ENCODE results near the gene NEDD4L. TPM values are rescaled to one million over a fixed set of nuclear protein-coding genes. Genes with fewer than 3 reads are reported as not detected.

Gene NEDD4L
- total RNA-seq, 4 donors from 2014 or later, result 44.0 to 104 (median 59.6) TPM

DNA sequence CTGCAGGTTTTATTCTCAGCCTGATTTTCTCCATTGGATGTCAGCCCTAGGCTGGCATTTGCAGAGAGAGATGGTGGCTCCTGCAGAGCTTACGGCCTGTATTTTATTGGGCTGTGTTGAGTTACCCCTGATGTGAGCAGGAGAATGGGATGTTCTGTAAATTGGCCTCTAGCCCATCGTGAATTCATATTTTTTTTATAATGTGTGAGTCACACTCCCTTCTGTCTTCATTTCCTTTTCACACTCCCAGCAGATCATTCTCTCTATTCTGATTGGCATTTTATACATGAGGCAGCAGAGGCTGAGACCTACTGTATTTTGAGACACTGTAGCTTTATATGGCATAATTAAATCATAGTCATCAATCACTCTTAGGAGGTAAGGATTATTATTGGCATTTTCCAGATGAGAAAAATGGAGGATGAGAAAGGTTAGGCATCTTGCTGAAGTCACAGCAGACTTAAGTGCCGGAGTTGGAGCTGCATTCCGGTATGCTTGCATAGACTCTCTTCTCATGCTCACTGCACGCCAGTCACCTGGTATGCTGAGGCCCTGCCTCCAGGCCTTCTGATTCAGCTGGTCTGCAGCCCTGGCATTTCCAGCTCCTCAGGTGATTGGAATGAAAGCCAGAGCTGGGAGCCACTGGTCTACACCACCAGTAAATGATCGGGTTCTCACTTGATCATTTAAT, 142.4 kb downstream of the NEDD4L start:
- no peak for DNase-seq (ENCODE audit: low spot score in 2 of 2)
- H3K4me1 ChIP-seq, result peaks cover 8% of the 10 kb centered on the region
- no peak overlapping the region for H3K27ac ChIP-seq

DNA sequence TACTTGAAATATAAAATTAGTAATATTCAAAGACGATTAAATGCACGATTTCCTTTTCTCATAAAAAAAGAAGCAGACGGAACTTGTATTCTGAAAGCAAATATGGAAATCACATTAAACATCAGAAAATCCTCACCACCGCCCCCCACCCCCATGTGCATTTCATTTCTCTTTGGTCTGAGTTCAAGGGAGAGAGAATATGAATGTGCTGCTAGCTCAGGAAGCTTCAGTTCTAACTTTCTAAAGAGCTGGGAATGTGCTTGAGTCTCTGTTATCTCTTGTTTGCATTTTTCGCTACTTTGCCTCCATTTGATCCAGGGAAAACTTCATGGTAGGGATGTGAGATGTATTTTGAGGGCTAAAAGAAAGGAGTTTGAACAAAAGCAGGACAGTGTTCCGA, 143.6 kb downstream of the NEDD4L start:
- Histone ChIP-seq H3K27me3 (no peaks in the 10 kb centered on the region), H3K36me3 (no peaks in the 10 kb centered on the region), H3K4me3 (no peak overlapping the region), H3K9me3 (no peaks in the 10 kb centered on the region), H3K4me1 (peaks cover 8% of the 10 kb centered on the region), H3K27ac (no peak overlapping the region)
- TF ChIP-seq, protein P1, sequence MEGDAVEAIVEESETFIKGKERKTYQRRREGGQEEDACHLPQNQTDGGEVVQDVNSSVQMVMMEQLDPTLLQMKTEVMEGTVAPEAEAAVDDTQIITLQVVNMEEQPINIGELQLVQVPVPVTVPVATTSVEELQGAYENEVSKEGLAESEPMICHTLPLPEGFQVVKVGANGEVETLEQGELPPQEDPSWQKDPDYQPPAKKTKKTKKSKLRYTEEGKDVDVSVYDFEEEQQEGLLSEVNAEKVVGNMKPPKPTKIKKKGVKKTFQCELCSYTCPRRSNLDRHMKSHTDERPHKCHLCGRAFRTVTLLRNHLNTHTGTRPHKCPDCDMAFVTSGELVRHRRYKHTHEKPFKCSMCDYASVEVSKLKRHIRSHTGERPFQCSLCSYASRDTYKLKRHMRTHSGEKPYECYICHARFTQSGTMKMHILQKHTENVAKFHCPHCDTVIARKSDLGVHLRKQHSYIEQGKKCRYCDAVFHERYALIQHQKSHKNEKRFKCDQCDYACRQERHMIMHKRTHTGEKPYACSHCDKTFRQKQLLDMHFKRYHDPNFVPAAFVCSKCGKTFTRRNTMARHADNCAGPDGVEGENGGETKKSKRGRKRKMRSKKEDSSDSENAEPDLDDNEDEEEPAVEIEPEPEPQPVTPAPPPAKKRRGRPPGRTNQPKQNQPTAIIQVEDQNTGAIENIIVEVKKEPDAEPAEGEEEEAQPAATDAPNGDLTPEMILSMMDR (IDR thresholded peaks at IDR 0.05), result no peak
- TF ChIP-seq POLR2A (IDR thresholded peaks at IDR 0.05) (no peak), POLR2AphosphoS5 (IDR thresholded peaks at IDR 0.05) (no peak), EP300 (IDR thresholded peaks at IDR 0.05) (no peak)
- DNase-seq (ENCODE audit: low spot score in 2 of 2), result no peak
- 86% methylated on average over 6 of the region's 6 CpGs for WGBS

More for the DNA sequence above, 142.4 kb downstream of the NEDD4L start:
- Histone ChIP-seq H3K36me3 (no peaks in the 10 kb centered on the region), H3K9me3 (no peaks in the 10 kb centered on the region), H3K27me3 (no peaks in the 10 kb centered on the region), H3K4me3 (no peak overlapping the region)
- WGBS, result 52% methylated on average over 6 of the region's 6 CpGs
- no peak for TF ChIP-seq POLR2AphosphoS5 (IDR thresholded peaks at IDR 0.05)

DNA sequence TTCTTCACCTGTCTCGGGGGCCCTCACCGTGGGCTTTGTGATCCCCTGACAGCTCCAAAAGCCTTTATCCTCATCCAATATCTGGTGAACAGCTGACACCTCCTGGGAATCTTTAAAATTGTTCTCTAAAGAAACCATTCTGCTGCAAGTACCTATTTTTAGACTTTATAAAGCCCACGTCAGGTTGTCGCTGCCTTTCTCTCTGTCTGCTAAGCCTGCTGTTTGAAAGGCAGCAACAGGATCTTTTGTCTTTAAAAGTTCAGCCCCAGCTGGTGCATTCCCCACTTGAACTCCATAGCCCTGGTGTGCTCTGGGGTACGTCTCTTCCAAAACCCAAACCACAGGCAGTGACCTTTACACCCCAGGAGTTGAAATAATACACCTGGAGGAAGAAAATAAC, 145.0 kb downstream of the NEDD4L start:
- 91% methylated on average over 5 of the region's 5 CpGs for WGBS
- TF ChIP-seq EP300 (IDR thresholded peaks at IDR 0.05) (no peak), POLR2A (IDR thresholded peaks at IDR 0.05) (no peak), POLR2AphosphoS5 (IDR thresholded peaks at IDR 0.05) (no peak)
- TF ChIP-seq, protein P1 (IDR thresholded peaks at IDR 0.05), result no peak
- no peak for DNase-seq (ENCODE audit: low spot score in 2 of 2)
- Histone ChIP-seq H3K36me3 (no peaks in the 10 kb centered on the region), H3K4me3 (no peak overlapping the region), H3K4me1 (peaks cover 8% of the 10 kb centered on the region), H3K9me3 (no peaks in the 10 kb centered on the region), H3K27ac (no peak overlapping the region), H3K27me3 (no peaks in the 10 kb centered on the region)

- TF ChIP-seq POLR2A (IDR thresholded peaks at IDR 0.05), result no peak
- no peak for TF ChIP-seq POLR2AphosphoS5 (IDR thresholded peaks at IDR 0.05)
- no peak for TF ChIP-seq EP300 (IDR thresholded peaks at IDR 0.05)
- TF ChIP-seq, protein P1 (IDR thresholded peaks at IDR 0.05), result no peak
- no peak overlapping the region for H3K27ac ChIP-seq
- H3K9me3 ChIP-seq, result no peaks in the 10 kb centered on the region
- 90% methylated on average over 5 of the region's 5 CpGs for WGBS
- H3K4me3 ChIP-seq, result no peak overlapping the region
- peaks cover 17% of the 10 kb centered on the region for H3K4me1 ChIP-seq
- no peak for DNase-seq (ENCODE audit: low spot score in 2 of 2)
- H3K36me3 ChIP-seq, result no peaks in the 10 kb centered on the region
- H3K27me3 ChIP-seq, result no peaks in the 10 kb centered on the region
Measured at GRCh38 chr18:58190842-58191530, 147.0 kb downstream of the NEDD4L start.

GRCh38 chr18:58191626-58192025, 147.6 kb downstream of the NEDD4L start:
- no peak for DNase-seq (ENCODE audit: low spot score in 2 of 2)
- H3K27me3 ChIP-seq, result no peaks in the 10 kb centered on the region
- WGBS, result 94% methylated on average over 2 of the region's 2 CpGs
- H3K4me3 ChIP-seq, result no peak overlapping the region
- H3K9me3 ChIP-seq, result no peaks in the 10 kb centered on the region
- no peak overlapping the region for H3K27ac ChIP-seq
- H3K4me1 ChIP-seq, result peaks cover 16% of the 10 kb centered on the region
- H3K36me3 ChIP-seq, result no peaks in the 10 kb centered on the region
- TF ChIP-seq, protein P1 (IDR thresholded peaks at IDR 0.05), result no peak
- TF ChIP-seq EP300 (IDR thresholded peaks at IDR 0.05) (no peak), POLR2AphosphoS5 (IDR thresholded peaks at IDR 0.05) (no peak), POLR2A (IDR thresholded peaks at IDR 0.05) (no peak)
